K562 (cell line): ENCODE results near the gene NACC1. TPM values are rescaled to one million over a fixed set of nuclear protein-coding genes. Genes with fewer than 3 reads are reported as not detected.

Source experiments
- DPF2 ChIP-seq: fragments of 450-650 bp; IDR thresholded peaks from 2 replicates; pipeline ENCODE4 v1.6.1; 2016
- EHMT2 ChIP-seq: fragments of 450-650 bp; IDR thresholded peaks from 2 replicates; pipeline ENCODE4 v1.6.1; 2018; ENCODE audit warnings: antibody characterized with exemption
- FOS ChIP-seq: IDR thresholded peaks from 3 replicates; pipeline ENCODE4 v1.6.1; 2011; ENCODE audit not compliant: insufficient read length; ENCODE audit errors: extremely low read depth
- HDGF ChIP-seq: fragments of 450-650 bp; IDR thresholded peaks from 2 replicates; pipeline ENCODE4 v1.6.1; 2016
- JUND ChIP-seq, 2 experiments: IDR thresholded peaks; 2 replicates in 1 of 2; 3 replicates in 1 of 2; pipeline ENCODE4 v1.6.1; 2011; ENCODE audit warnings: borderline replicate concordance in 2 of 2, low read depth in 2 of 2, low read length in 2 of 2, improper control_type of control experiment in 1 of 2, missing biosample characterization in 1 of 2, missing genetic modification characterization in 1 of 2, missing genetic modification reagents in 1 of 2
- MAX ChIP-seq: sonication (generic); formaldehyde crosslinking; IDR thresholded peaks from 2 replicates; pipeline ENCODE4 v1.9.0; 2022; ENCODE audit warnings: mild to moderate bottlenecking, missing genetic modification reagents
- MNT ChIP-seq, 2 experiments: fragments of 450-650 bp; conservative IDR thresholded peaks; 2 replicates each; pipeline ENCODE4 v1.6.1; 2017; ENCODE audit warnings: mild to moderate bottlenecking in 2 of 2, moderate library complexity in 2 of 2
- NEUROD1 ChIP-seq: fragments of 150-350 bp; IDR thresholded peaks from 2 replicates; pipeline ENCODE4 v1.6.1; 2014; ENCODE audit warnings: borderline replicate concordance, low read length, low read depth; ENCODE audit not compliant: partially characterized antibody
- PHB2 ChIP-seq: fragments of 450-650 bp; IDR thresholded peaks from 2 replicates; pipeline ENCODE4 v1.6.1; 2017; ENCODE audit warnings: low read depth
- RBM14 ChIP-seq: fragments of 200-400 bp; formaldehyde crosslinking; IDR thresholded peaks from 2 replicates; pipeline ENCODE4 v1.6.1; 2018; ENCODE audit warnings: low read depth, mild to moderate bottlenecking, low read length, moderate library complexity, borderline replicate concordance; ENCODE audit not compliant: insufficient read depth
- RBM15 ChIP-seq: fragments of 200-400 bp; formaldehyde crosslinking; IDR thresholded peaks from 2 replicates; pipeline ENCODE4 v1.6.1; 2018; ENCODE audit warnings: mild to moderate bottlenecking, low read length, moderate library complexity; ENCODE audit not compliant: insufficient read depth
- RBM17 ChIP-seq: fragments of 200-400 bp; formaldehyde crosslinking; IDR thresholded peaks from 2 replicates; pipeline ENCODE4 v1.6.1; 2017; ENCODE audit warnings: low read depth, mild to moderate bottlenecking, low read length, borderline replicate concordance
- SMAD2 ChIP-seq: fragments of 150-350 bp; IDR thresholded peaks from 2 replicates; pipeline ENCODE4 v1.6.1; 2014; ENCODE audit warnings: low read depth, mild to moderate bottlenecking, low read length
- TCF7L2 ChIP-seq: fragments of 150-350 bp; IDR thresholded peaks from 2 replicates; pipeline ENCODE4 v1.6.1; 2016; ENCODE audit warnings: low read depth, mild to moderate bottlenecking, low read length, moderate library complexity
- U2AF2 ChIP-seq: fragments of 200-400 bp; formaldehyde crosslinking; optimal IDR thresholded peaks from 2 replicates; pipeline ENCODE3; 2017; ENCODE audit warnings: low read depth, mild to moderate bottlenecking, low read length
- USF1 ChIP-seq: sonication (generic); formaldehyde crosslinking; IDR thresholded peaks from 2 replicates; pipeline ENCODE4 v1.9.0; 2022; ENCODE audit warnings: mild to moderate bottlenecking, missing genetic modification reagents
- ZBTB8A ChIP-seq: fragments of 450-650 bp; IDR thresholded peaks from 2 replicates; pipeline ENCODE4 v1.6.1; 2018; ENCODE audit warnings: mild to moderate bottlenecking, moderate library complexity; ENCODE audit not compliant: partially characterized antibody
- ZHX1 ChIP-seq: fragments of 150-350 bp; conservative IDR thresholded peaks from 2 replicates; pipeline ENCODE4 v1.6.1; 2014; ENCODE audit warnings: low read length
- ZNF143 ChIP-seq: sonication (generic); formaldehyde crosslinking; IDR thresholded peaks from 2 replicates; pipeline ENCODE4 v1.9.0; 2022; ENCODE audit warnings: mild to moderate bottlenecking, missing genetic modification reagents
- ZNF507 ChIP-seq: conservative IDR thresholded peaks from 2 replicates; pipeline ENCODE4 v1.6.1; 2017; ENCODE audit warnings: missing genetic modification characterization, missing compliant biosample characterization
- polyA plus RNA-seq, 8 experiments: library from polyadenylated mRNA; depleted of rRNA in 4 of 8; stranded (reverse) in 5 of 8; unstranded in 3 of 8; fragments of >200 nt; fragmentation: Nextera tagmentation in 2 of 8; fragmentation: Illumina TruSeq in 1 of 8; extraction: Ambion mirVana in 2 of 8; extraction: Trizol in 1 of 8; gene quantifications; 2 replicates each; pipeline versions ENCODE4 v1.2.1 to v1.2.3, GENCODE V29; 2011 to 2014; ENCODE audit warnings: inconsistent platforms in 1 of 8, missing spikeins in 1 of 8
- total RNA-seq, 7 experiments: library from RNA; depleted of rRNA in 6 of 7; stranded (reverse); fragments of >200 nt in 6 of 7; fragmentation: Illumina TruSeq in 2 of 7; extraction: Trizol in 2 of 7; gene quantifications; 2 replicates each; pipeline versions ENCODE4 v1.2.1 to v1.2.3, GENCODE V29; 2011 to 2021; ENCODE audit warnings: low replicate concordance in 1 of 7
- TF ChIP-seq, protein P1 (sequence below): fragments of 450-650 bp; formaldehyde crosslinking; IDR thresholded peaks from 2 replicates; pipeline ENCODE4 v1.4.0; 2022; ENCODE audit warnings: missing genetic modification characterization

NACC1 gene
- total and polyA plus RNA-seq, 9 of the 15 experiments (the other 6 are each of a cell fraction or from before 2014, with no cell fraction given) = 0.04 to 96.6 (median 25.8) TPM

GRCh38 chr19:13150187-13150930 is 32.3 kb downstream of the NACC1 start, which contains the start of the genes IER2 and STX10 (continued):
- TF ChIP-seq ZHX1 = no peak; the same call in 1 of the 2 replicates
- TF ChIP-seq ZBTB8A = no peak
- no peak for TF ChIP-seq RBM15
- TF ChIP-seq, protein P1, sequence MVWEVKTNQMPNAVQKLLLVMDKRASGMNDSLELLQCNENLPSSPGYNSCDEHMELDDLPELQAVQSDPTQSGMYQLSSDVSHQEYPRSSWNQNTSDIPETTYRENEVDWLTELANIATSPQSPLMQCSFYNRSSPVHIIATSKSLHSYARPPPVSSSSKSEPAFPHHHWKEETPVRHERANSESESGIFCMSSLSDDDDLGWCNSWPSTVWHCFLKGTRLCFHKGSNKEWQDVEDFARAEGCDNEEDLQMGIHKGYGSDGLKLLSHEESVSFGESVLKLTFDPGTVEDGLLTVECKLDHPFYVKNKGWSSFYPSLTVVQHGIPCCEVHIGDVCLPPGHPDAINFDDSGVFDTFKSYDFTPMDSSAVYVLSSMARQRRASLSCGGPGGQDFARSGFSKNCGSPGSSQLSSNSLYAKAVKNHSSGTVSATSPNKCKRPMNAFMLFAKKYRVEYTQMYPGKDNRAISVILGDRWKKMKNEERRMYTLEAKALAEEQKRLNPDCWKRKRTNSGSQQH (CRISPR knock-in tag) = no peak
- peak; percentile 30 for TF ChIP-seq NEUROD1
- no peak for TF ChIP-seq TCF7L2
- no peak for TF ChIP-seq FOS
- no peak for TF ChIP-seq ZNF143
- TF ChIP-seq DPF2 = no peak; the same call in 1 of the 2 replicates
- no peak for TF ChIP-seq EHMT2
- TF ChIP-seq MAX = peak; percentile 79
- peak; percentile 92 to 95 for TF ChIP-seq MNT (conservative IDR thresholded peaks at IDR 0.05)
- TF ChIP-seq U2AF2 = no peak
- TF ChIP-seq SMAD2 = no peak
- no peak for TF ChIP-seq ZNF507 (tag)
- no peak for TF ChIP-seq HDGF
- peak; percentile 78 for TF ChIP-seq USF1
- no peak for TF ChIP-seq RBM14
- TF ChIP-seq RBM17 = no peak
- TF ChIP-seq PHB2 = no peak
- TF ChIP-seq JUND (IDR thresholded peaks at IDR 0.05; ENCODE audit: borderline replicate concordance, low read depth, low read length) = peak; percentile 75
- TF ChIP-seq JUND (tag; IDR thresholded peaks at IDR 0.05; ENCODE audit: borderline replicate concordance, low read depth, low read length) = no peak; the same call in 2 of the 3 replicates
